IPS DF 4.7 (cell line): ENCODE data around the gene CCT7.
"Not testable (repeated sequence)": the region's sequence is repeated elsewhere in the genome, so short reads cannot be mapped to it uniquely, and the experiment has no call there.

Source experiments
- DNase-seq: peaks from one replicate; pipeline ENCODE4 v3.0.0-alpha.2; 2013; ENCODE audit warnings: low spot score; ENCODE audit errors: extremely low read depth

CCT7 gene

GRCh38 chr2:73254343-73255006 is 20.4 kb downstream of the CCT7 start:
- DNase-seq = no peak

DNA sequence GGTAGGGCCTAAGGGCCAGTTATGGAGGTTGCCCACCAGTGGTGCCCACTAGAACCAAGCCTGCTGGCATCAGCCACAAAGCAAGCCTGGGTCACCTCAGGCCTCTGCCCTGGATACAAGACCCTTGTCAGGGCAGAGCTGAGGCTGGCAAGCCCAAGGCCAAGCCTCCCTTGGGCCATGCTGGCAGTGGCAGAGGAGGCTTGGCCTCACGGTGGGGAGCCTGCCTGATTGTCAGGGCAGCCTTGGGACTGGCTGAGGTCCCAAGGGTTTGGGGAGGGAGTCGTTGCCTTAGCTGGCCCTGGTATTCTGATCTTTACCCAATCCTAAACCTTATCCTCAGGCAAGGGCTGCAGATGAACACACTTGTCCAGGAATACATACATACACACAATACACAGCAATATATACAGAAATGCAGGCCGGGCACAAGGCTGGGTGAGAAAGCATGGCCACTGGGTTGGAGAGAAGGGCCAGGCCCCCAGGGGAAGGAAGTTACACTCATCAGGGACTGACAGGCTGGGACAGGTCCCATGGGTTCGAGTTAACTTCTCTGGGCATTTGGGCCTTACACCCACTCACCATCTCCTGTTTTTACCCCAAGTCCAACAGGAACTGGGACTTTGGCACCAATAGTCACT is 21.0 kb downstream of the CCT7 start:
- no peak for DNase-seq

DNA sequence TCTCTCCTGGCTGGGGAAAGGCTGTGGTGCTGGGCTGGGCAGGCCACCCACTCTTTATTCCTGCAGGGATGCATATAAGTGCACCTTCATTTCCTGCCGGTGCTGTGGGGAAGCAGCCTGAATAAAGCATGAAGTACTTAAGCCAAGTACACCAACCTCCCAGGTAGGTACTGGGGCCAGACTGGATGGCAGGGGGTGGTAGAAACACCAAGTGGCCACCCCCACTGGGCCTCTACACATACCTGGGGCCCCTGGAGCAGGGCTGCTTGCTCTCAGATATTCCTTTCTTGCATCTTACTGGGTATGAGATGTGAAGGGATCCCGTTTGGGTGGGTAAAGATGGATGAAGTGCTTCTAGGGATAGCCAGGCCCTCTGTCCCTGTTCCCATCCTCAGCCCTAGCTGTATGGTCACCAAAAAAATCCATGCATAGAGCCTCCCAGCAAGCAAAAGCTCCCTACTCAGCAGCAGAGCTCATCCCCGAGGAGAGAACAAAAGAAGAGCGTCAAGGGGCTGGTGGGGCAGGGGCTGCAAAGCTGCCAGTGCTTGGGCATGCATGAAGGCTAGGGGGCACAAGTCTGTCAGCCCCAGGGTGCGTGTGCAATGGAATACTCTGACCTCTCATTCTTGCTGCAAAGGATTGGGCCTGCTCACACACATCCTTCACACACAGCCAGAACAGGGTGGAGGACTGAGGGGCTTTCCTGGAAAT is 22.0 kb downstream of the CCT7 start:
- no peak for DNase-seq

GRCh38 chr2:73256618-73256922 is 22.5 kb downstream of the CCT7 start:
- no peak for DNase-seq

DNA sequence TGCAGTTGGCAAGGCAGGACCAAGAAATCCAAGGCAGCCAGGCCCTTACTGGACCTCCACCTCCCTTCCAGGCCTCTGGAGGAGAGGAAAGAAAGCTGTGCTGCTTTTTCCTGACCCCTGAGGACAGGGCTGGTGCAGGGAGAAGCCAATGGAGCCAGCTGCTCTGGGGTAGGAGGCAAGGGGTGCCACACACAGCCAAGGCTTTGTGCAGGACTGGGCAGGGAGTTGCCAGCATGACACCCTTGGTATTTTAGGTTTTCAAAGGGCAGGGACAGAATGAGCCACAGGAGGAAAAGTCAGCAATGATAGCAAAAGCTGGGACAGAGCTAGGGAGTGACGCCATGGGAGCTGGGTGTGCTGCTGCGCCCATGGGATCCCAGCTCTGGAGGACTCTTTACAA is 22.9 kb downstream of the CCT7 start:
- DNase-seq = no peak

- no peak for DNase-seq
Observed at GRCh38 chr2:73257425-73258125, 23.5 kb downstream of the CCT7 start.

GRCh38 chr2:73258186-73258912 is 24.2 kb downstream of the CCT7 start:
- no peak for DNase-seq

- no peak for DNase-seq
Observed at GRCh38 chr2:73258913-73259215, 24.8 kb downstream of the CCT7 start.

DNA sequence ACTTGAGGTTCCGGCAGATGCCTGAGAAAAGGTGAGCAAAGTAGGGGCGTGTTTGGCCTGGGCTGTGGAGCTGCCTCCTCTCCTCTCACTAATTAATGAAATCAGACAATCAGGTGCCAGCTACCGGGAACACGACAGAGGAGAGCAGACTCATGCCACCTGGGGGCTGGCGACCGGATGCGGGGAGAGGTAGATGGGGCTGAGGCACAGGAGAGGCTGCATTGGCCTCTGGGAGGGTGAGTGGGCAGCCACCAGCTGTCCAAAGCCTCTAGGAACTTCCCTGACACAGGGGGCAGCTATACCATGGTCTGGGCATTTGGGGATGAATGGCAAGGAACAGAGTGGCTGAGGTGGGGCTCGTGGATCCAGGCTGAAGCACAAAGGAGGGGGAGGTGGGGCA is 25.2 kb downstream of the CCT7 start:
- no peak for DNase-seq

- DNase-seq = no peak
Observed at GRCh38 chr2:73259704-73260337, 25.7 kb downstream of the CCT7 start.

DNA sequence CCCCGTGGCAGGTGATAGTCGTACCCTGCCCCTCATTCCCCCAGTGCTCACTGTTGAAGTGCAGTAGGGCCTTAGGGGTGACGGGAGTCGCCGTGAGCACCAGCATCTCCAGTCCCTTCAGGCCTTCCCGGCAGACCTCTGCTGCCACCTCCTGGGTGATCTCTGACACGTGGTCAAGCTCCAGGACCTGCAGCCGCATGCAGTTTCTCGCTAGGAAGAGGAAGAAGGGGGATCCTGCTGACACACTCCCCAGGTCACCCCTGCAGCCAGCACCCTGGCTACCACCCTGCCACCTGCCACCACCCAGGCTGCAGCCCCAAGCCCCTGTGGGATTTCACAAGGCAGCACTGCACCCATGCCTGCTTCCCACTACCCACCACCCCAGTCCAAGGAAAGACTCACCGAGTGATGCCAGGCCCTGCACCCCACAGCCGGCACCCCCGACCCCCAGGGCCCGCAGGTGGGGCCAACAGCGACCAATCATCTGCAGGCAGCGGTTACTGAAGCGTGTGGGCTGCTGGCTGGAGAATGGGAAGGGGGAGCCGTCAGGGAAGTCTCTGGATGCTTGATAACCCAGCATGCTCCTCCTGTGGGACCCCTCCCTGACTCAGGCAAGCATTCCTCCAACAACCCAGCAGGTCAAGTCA is 26.4 kb downstream of the CCT7 start:
- DNase-seq = no peak

GRCh38 chr2:73262108-73262651 is 28.1 kb downstream of the CCT7 start:
- no peak for DNase-seq

DNA sequence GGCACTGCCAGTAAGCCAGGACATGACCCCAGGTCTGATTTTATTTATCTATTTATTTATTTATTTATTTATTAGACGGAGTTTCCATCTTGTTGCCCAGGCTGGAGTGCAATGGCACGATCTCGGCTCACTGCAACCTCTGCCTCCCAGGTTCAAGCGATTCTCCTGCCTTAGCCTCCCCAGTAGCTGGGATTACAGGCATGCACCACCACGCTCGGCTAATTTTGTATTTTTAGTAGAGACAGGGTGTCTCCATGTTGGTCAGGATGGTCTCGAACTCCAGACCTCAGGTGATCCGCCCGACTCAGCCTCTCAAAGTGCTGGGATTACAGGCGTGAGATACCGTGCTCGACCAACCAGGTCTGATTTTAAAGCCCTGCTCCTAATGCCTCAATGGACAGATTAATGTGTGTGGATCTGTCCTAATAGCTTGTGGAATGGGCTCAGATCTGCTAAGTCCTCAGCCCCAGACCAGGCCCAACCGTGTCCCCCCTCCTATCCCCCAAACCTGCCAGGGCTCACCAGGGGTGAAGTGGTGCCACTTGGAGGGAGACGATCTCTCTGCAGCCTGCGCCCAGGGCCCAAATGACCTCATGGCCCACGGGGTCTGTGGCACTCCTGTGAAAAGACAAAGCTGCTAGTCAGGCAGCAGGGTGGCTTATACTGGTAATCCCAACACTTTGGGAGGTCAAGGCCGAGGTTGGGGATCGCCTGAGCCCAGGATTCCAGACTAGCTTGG is 28.8 kb downstream of the CCT7 start:
- DNase-seq = not testable (repeated sequence)

DNA sequence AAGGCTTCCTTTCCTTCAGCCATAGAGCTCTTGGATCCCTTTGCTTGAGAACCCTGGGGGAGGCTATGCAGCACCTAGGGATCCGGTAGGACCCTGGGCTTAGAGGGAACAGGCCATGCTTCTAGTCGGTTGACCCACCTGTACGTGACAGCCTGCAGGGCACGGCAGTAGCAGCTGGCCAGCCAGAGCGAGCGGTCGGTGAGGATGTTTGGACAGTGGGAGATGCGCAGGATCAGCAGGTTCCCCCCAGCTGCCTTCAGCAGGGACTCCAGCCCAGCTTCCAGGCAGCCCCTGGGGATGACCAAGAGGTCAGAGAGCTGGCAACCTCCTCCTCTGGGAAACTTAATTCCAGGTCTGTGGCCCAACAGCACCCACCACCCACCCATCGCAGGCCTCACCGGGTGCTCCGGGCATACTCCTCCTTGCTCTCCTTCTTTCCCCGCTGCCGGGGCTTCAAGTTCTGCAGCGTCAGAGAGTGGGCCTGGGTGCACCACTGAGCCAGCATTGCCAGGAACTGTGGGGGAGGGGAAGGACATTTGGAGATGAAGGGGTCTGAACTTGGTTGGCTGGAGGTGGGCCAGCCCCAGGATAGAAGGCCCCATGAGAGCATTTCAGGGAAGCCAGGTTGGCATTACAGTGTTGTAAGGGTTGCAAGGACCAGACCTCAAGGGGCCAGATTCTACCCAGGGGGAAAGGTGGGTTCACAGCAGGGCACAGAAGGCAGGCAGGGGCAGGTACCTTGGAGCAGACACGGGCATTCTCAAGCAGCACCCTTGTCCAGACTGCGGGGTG is 29.6 kb downstream of the CCT7 start:
- no peak for DNase-seq

GRCh38 chr2:73264332-73264606 is 30.2 kb downstream of the CCT7 start:
- no peak for DNase-seq

- DNase-seq = no peak
Observed at GRCh38 chr2:73264783-73265182, 30.7 kb downstream of the CCT7 start.

DNA sequence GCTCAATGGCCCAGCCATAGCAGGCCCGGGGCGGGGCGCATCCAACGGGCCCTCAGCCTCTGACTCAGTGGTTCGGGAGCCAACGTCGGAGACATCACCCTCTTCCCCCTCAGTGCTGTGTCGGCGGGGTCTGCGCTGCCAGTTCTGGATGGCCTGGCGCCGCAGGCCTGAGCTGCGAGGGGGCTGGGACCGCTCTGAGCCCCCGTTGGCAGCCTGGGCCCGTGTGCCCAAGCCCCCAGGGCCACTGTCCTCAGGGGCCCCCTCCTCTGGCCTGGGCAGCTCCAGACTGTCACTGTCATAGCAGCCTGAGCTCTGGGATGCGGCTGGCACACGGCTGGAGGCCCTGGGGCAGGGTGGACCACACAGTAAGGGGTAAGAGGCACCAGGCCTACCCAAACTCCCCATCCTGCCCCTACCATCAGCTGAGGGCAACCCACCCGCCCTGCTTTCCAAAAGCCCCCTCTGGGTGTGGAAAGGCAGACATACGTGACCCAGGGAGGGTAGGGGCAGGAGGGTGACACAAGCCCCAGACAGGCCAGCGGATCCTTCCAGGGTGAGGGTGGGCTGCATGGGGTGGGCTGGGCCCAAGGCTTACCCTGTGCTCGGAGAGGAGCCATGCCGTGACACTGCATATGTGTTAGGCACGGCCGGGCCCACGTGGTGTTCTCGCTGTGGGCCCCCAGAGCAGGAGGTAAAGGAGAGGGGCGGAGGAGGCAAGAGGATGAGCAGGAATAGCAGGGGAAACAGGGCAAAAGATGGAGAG is 31.4 kb downstream of the CCT7 start:
- no peak for DNase-seq

GRCh38 chr2:73266061-73266901 is 32.2 kb downstream of the CCT7 start:
- DNase-seq = no peak
